GM19397 (cell line): ENCODE measurements around the gene PLA2G4C.
"Not testable (repeated sequence)": the region's sequence is repeated elsewhere in the genome, so short reads cannot be mapped to it uniquely, and the experiment has no call there.

ENCODE experiments used
- ATAC-seq: cut with Tn5 transposase; IDR thresholded peaks from one replicate; pipeline ENCODE4 v1.9.1; 2021; ENCODE audit warnings: mild to moderate bottlenecking, moderate library complexity; ENCODE audit not compliant: unreplicated experiment

The PLA2G4C gene

DNA sequence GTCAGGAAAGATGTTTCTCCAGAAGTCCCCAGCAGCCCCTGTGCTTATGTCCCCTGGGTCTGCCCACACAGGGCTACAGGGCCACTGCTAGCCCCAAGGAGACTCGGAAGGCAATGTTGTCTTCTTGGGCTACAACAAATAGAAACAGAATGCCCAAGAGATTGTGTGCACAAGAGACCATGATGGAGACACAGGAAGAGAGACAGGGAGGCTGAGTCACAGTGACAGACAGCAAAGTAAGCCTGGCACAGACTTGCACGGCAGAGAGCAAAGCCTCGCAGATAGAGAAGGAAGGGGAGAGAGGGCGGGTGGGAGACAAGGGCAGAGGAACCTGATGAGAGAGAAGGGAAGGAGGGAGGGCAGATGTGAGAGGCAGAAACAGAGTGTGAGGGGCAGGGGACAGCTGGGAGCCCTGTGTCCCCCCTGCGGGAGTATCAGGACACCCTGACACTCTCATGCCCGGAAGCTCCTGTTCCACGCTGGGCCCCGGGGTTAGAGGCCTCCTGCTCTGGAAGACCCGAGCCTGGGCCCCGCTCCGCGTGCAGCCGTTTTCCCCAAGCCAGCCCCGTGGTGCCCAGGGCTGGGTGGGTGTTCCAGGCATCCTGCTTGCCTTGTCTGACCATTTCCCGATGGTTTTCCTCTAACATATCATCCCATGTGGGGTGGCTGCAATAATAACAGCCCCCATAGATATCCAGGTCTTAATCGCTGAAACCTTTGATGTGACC is 2.7 kb upstream of the PLA2G4C start:
- no peak for ATAC-seq

DNA sequence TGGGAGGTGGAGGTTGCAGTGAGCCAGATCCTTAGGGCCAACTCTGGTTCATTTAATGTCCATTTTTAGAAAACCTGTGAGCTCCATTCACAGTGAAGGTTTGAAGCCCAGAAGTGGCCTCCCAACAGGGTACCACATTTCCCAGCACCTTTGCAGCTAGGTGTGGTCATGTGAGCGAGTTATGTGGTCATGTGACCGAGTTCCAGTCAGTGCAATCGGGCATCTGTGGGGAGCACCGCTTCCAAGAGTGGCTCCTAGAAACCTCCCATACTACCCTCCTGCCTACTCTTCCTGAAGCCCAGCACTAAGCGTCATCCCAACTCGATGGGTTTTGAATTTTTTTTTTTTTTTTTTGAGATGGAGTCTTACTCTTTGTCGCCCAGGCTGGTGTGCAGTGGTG is 663 bp upstream of the PLA2G4C start:
- ATAC-seq, result no peak

DNA sequence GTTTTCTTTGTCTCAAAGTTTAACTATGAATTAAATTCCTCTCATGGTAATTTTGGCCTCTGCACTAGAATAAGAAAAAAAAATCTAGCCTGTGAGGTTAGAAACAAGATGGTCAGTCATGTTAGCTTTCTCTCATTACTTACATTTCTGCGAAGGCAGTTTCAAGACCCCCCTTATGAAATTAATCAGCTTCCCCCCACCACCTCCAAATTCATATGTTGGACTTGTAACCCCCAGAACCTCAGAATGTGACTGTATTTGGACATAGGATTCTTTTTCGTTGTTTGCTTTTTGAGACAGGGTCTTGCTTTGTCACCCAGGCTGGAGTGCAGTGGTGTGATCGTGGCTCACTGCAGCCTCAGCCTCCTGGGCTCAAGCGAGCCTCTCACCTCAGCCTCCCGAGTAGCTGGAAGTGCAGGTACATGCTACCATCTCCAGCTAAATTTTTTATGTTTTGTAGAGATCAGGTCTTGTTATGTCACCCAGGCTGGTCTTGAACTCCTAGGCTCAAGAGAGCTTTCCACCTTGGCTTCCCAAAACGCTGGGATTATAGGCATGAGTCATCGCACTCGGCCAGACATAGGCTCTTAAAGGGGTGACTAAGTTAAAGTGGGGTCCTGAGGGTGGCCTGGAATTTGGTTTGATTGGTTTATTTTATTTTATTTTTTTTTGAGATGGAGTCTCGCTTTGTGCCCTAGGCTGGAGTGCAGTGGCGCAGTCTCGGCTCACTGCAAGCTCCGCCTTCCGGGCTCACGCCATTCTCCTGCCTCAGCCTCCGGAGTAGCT is 1.4 kb downstream of the PLA2G4C start:
- no peak for ATAC-seq

DNA sequence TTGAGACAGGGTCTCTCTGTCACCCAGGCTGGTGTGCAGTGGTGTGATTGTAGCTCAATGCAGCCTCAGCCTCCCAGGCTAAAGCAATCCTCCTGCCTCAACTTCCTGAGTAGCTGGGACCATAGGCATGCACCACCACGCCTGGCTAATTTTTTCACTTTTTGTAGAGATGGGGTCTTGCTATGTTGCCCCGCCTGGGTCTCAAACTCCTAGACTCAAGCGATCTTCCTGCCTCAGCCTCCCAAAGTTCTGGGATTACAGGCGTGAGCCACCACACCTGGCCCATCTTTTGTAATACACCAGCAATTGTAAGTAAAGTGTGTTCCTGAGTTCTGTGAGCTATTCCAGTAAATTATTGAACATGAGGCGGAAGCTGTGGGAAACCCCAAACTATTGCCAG is 6.7 kb downstream of the PLA2G4C start:
- ATAC-seq, result no peak

DNA sequence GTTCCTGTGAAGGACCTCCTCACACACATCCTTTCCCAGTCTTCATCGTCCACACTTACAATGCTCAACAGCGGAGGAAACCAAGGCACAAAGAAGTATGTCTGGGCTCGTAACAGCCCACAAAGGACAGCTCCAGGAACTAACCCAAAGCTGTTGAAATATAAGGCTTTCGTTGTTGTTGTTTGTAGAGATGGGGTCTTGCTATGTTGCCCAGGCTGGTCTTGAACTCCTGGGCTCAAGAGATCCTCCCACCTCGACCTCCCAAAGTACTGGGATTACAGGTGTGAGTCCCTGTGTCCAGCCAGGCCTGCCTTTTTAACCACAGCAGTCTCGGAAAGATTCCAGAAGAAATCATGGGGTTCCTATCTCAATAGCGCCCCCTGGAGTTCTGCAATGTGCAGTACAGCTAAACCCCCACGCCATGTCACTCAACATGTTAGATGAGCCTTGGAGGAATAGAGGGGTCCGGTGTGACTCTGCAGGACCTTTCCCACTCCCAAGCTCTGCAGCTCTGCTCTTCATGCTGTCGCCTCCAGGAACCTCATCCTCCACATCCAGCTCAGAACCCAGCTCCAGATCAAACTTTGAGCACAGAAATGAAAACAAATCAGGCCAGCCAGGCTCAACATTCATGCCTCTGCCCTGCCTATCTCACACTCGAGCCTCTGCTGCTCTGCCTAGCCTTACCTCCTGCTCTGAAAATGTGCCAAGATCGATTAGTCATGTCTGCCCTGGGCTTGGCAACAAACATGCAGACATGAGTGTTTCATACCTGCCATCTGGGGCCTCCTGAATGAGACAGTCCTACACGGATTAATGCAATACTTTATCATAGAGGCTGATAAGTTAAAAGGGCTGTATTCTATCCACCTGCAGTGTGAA is 7.5 kb downstream of the PLA2G4C start:
- no peak for ATAC-seq

DNA sequence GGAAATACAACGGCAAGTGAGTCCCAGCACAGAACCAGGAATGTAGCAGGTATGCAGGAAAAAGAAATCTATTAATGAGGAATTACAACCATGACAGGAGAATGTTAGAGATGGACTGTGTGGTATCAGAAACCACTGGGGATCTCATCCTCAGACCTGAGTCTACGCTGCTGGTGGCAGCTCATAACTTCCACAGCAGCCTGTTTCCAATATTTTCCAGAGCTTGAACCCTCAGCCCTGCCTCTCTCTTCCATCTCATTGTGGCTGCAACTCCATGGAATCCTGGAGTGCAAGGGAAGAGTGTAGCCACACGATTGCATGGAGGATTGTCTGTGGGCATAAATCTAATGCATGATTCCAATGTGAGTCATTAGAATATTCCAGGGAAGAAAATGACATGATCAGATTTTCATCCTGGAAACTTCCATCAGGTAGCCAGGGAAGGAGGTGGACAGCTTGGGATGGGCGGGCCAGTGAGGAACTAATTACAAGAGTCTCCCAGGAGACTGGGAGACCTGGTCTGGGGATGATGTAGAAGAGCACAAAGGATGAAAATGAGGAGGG is 14.9 kb downstream of the PLA2G4C start:
- ATAC-seq, result no peak

DNA sequence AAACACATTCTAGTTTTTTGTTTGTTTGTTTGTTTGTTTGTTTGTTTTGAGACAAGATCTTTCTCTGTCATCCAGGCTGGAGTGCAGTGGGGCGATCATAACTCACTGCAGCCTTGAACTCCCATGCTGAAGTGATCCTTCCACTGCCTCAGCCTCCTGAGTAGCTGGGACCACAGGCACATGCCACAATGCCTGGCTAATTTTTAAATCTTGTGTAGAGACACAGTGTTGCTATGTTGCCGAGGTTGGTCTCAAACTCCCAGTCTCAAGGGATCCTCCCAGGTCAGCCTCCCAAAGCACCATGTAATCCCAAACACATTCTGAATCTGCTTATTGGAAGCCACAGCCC is 15.8 kb downstream of the PLA2G4C start:
- no peak for ATAC-seq

DNA sequence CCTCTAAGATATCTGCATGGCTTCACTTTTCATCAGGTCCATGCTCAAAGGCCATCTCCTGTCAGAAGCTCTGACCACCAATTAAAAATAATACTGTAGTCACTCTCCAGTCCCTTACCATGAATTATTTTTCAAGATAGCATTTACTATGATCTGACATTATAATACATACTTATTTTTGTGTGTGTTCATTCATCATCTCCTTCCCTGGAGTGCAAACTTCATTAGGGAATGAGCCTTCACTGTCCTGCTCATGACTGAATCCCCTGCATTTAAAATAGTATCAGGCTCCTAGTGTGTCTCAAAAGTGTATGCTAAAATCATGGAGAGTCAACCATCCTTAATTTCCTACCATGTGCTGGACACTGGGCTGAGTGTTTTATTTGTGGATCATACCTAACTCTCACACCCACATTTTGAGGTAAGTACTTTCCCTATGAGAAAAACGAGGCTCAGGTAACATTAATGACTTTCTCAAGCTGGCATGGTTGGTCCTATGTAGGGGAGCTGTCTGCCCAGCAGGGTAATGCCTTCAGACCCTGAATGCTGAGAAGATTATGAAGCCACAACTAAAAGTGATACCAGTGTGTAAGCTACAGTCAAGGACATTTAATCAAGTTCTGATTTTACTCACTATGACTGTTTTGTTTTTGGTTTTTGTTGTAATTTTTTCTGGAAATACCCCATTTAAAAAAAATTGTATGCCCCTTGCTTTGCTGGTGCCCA is 16.3 kb downstream of the PLA2G4C start:
- ATAC-seq, result no peak

DNA sequence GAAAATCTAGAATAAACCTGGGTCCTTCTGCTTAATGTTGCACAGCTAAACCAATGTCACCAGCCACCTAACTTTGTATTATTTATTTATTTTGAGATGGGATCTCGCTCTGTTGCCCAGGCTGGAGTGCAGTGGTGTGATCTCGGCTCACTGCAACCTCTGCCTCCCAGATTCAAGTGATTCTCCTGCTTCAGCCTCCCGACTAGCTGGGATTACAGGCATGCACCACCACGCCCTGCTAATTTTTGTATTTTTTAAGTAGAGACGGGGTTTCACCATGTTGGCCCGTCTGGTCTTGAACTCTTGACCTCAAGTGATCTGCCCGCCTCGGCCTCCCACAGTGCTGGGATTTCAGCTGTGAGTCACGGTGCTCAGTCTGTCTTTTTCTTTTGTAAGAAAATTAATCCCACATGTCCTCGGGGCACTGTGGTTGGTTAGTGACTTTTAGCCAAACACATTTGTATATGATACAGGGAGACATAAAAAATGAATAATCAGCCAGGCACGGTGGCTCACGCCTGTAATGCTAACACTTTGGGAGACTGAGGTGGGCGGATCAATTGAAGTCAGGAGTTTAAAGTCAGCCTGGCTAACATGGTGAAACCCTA is 19.4 kb downstream of the PLA2G4C start:
- not testable (repeated sequence) for ATAC-seq

DNA sequence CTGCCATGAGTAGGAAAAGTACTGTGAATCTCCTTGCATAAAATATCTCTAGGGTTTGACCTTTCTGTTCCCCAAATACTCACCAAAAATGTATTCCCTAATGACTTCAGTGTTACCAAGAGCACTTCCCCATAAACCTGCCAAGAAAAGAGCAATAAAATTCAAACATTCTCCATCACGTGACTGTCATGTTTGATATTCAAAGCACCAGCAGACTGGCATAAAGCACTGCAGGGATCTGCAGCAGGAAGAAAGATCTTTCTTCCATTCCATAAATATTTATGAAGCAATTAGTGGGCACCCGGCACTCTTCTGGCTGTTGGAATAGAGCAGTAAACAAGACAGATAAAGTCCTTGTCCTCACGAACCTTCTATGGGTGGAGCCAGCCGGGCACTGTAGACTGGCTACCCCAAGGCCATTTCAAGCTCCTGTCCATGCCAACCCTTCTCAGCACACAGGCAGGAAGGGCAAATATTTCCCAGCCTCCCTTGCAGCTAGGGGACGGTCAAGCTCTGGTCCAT is 20.3 kb downstream of the PLA2G4C start:
- ATAC-seq, result no peak

DNA sequence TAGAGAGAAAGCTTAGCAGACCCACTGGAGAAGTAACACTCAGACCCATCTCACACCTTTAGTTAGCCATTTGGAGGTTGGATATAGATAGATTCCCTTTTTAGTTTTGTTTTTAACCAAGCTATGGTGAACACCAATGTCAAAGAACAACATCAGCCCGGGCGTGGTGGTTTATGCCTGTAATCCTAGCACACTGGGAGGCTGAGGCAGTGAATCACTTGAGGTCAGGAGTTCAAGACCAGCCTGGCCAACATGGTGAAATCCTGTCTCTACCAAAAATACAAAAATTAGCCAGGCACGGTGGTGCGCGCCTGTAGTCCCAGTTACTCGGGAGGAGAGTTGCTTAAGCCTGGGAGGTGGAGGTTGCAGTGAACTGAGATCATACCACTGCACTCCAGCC is 21.6 kb downstream of the PLA2G4C start:
- not testable (repeated sequence) for ATAC-seq

DNA sequence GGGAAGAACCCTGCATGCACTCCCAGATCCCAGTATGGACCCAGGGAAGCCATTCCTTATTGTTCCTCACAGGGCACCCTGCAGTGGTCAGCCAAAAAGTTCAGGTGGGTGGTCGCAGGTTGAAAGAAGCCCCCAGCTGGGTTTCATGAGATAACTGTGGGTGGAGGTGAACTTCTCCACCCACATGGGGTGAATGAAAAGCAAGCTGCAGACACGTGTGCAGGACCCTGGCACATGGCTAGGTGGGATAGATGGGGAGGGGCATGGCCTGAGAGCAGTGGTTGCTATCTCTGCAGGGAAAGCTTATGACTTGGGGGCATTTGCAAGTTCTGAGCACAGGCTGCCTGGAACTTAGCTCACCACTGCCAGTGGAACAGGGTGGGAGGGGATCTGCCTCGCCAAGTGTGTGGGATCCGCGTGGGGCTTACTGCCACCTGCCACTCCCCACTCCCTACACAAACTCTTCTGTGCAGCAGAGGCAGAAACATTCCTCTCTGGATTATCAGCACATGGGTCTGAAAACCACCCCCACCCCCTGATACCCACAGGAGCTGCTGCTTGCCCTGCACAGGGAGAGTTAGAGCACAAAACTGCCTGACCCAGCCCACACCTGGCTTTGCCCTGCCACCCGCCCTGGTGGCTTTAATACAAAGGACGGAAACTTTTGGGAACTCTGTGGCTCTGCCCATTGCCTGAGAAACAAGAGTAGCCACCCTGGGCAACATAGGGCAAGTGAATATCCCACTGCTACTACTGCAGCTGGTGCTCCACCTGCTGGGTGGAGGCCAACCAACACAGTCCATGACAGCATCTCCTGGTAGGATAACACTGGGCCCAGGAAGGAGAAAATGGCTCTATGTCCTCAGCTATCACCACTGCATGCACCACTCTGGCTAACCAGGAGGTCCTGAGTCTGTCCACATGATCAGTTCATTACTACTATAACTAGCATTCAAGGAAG is 24.4 kb downstream of the PLA2G4C start:
- ATAC-seq, result no peak

DNA sequence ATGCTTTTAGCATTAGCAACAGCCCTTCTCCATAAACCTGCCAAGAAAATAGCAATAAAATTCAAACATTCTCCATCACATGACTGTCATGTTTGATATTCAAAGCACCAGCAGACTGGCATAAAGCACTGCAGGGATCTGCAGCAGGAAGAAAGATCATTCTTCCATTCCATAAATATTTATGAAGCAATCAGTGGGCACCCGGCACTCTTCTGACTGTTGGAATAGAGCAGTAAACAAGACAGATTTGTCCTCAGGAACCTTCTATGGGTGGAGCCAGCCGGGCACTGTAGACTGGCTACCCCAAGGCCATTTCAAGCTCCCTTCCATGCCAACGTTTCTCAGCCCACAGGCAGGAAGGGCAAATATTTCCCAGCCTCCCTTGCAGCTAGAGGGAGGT is 25.5 kb downstream of the PLA2G4C start:
- ATAC-seq, result no peak

DNA sequence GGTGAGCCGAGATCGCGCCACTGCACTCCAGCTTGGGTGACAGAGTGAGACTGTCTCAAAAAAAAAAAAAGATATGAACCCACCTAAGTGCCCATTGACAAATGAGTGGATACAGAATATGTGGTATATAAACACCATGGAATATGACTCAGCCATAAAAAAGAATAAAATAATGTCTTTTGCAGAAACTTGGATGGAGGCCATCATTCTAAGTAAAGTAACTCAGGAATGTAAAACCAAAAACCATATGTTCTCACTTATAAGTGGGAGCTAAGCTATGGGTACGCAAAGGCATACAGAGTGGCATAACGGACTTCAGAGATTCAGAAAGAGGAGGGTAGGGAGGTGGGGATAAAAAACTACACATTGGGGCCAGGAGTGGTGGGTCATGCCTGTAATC is 29.5 kb downstream of the PLA2G4C start:
- ATAC-seq, result no peak

DNA sequence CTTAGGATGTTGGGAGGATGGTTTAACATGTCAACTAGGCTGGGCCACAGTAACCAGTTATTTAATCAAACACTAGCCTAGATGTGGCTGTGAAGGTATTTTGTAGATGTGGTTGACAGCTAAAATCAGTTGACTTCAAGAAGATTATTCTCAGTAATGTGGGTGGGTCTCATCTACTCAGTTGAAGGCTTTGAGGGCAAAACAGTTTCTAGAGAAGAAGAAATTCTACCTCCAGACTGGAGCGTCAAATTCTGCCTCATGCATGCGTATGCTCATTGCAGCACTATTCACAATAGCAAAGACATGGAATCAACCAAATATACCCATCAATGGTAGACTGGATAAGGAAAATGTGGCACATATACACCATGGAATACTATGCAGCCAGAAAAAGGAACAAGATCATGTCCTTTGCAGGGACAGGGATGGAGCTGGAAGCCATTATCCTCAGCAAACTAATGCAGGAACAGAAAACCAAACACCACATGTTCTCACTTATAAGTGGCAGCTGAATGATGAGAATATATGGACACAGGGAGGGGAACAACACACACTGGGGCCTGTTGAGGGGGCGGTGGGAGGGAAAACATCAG is 40.3 kb downstream of the PLA2G4C start:
- not testable (repeated sequence) for ATAC-seq

DNA sequence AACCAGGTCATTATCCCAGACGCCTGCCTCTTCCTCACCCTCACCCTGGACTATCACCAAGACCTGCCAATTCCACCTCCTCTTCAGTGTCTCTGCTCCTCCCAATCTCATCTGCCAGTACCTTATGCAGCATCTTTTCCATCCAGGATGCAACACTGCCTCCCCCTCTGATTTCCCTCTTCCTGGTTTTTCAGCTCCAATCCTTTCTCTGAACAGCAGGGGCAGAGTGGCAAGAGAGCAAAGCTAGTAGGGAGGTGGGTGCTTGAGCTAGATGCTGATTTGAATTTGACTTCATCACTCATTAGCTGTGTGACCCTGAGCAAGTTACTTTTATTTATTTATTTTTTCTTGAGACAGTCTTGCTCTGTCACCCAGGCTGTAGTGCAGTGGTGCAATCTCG is 41.2 kb downstream of the PLA2G4C start:
- no peak for ATAC-seq

DNA sequence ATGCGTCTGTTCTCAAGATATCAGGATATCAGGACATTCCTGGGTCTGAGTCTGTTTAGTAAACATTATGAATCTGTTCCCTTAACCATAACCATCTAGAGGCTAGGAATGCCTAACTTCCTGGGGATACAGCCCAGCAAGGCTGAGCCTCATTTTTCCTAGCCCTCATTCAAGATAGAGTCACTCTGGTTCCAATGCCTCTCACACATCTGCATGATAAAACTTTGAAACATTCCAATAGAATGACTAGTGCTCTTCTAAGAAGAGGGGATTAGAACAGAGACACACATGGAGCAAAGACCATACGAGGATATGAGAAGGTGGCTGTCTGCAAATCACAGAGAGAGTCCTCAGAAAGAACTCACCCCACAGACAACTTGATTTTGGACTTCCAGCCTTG is 46.1 kb downstream of the PLA2G4C start:
- ATAC-seq, result no peak
